AG04450 (cell line): Measurements from ENCODE around the gene HES6. TPM values are rescaled to one million over a fixed set of nuclear protein-coding genes. Genes with fewer than 3 reads are reported as not detected.

ENCODE experiments used
- CTCF ChIA-PET: fragments of 300-600, 350-600 bp; formaldehyde crosslinking; extraction: SDS; loops from one replicate; lab custom pipeline; 2022; ENCODE audit warnings: antibody characterized with exemption, inconsistent platforms; lab: Charles Lee
- POLR2A ChIA-PET: fragments of 350-600 bp; formaldehyde crosslinking; extraction: SDS; loops from one replicate; lab custom pipeline; 2021; ENCODE audit warnings: antibody characterized with exemption, inconsistent platforms; lab: Yijun Ruan, JAX
- DNase-seq: peaks from one replicate; pipeline ENCODE4 v3.0.0-alpha.2; 2011; ENCODE audit warnings: low read depth, low spot score
- H3K27ac ChIP-seq: one replicate; pipeline ENCODE4 v1.5.1; 2012; ENCODE audit warnings: low read depth, low read length, control low read depth
- H3K27me3 ChIP-seq: one replicate; pipeline ENCODE4 v1.6.0; 2012; ENCODE audit warnings: low read length; ENCODE audit not compliant: control insufficient read depth, insufficient read depth
- H3K4me3 ChIP-seq: 2 replicates; pipeline ENCODE4 v1.5.1; 2011; ENCODE audit warnings: mild to moderate bottlenecking, low read depth, low read length, control low read depth
- H3K9me3 ChIP-seq: 2 replicates; pipeline ENCODE4 v1.5.1; 2012; ENCODE audit warnings: low read length; ENCODE audit not compliant: control insufficient read depth, insufficient read depth
- polyA plus RNA-seq: library from polyadenylated mRNA; depleted of rRNA; stranded (reverse); fragments of >200 nt; gene quantifications from 2 replicates; pipeline ENCODE4 v1.2.3, GENCODE V29; 2011
- TF ChIP-seq, protein P1 (sequence below): IDR thresholded peaks from 2 replicates; pipeline ENCODE4 v1.5.1; 2011; ENCODE audit warnings: low read depth, low read length, control low read depth, inconsistent platforms

HES6 gene
- polyA plus RNA-seq, 1 experiment, result 2.9 TPM

DNA sequence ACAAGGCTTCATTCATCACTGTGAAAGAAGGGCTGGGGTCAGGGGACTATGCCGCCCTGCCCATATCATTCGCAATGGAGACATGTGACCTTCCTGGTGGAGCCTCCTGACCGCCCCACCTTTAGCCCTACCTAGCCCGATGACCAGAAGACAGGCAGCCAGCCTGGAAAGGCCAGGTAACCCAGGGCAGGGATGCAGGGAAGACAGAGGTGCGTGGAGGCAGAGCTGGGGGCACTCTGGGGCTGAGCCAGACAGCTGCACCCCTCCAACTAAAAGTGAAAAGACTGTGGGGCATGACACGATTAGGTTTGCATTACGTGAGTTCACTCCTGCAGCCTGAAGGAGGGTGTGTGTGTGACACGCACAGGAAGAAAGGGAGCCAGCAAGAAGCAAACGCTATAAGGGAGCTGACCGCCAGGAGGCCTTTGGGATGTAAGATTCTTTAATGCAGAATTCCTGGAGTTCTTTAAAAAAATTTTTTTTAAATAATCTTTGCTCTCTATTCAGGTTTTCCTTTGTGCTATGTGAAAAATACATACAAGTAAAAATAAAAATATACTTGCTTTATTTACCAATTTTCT lies 3.7 kb upstream of the HES6 start:
- no peak overlapping the region for H3K27ac ChIP-seq
- ChIA-PET CTCF (interaction anchor here (0.6 to 1.7 kb wide), 2 partner anchors 20 to 768 kb away, joined by 3 to 4 read pairs; no protein-coding TSS in a partner anchor), POLR2A (no interaction called here)
- H3K27me3 ChIP-seq, result peaks cover 12% of the 10 kb centered on the region
- H3K9me3 ChIP-seq, result peaks cover 5% of the 10 kb centered on the region; the same call in 1 of the 2 replicates
- no peak for DNase-seq
- H3K4me3 ChIP-seq, result no peak overlapping the region
- TF ChIP-seq, protein P1, sequence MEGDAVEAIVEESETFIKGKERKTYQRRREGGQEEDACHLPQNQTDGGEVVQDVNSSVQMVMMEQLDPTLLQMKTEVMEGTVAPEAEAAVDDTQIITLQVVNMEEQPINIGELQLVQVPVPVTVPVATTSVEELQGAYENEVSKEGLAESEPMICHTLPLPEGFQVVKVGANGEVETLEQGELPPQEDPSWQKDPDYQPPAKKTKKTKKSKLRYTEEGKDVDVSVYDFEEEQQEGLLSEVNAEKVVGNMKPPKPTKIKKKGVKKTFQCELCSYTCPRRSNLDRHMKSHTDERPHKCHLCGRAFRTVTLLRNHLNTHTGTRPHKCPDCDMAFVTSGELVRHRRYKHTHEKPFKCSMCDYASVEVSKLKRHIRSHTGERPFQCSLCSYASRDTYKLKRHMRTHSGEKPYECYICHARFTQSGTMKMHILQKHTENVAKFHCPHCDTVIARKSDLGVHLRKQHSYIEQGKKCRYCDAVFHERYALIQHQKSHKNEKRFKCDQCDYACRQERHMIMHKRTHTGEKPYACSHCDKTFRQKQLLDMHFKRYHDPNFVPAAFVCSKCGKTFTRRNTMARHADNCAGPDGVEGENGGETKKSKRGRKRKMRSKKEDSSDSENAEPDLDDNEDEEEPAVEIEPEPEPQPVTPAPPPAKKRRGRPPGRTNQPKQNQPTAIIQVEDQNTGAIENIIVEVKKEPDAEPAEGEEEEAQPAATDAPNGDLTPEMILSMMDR, result no peak

DNA sequence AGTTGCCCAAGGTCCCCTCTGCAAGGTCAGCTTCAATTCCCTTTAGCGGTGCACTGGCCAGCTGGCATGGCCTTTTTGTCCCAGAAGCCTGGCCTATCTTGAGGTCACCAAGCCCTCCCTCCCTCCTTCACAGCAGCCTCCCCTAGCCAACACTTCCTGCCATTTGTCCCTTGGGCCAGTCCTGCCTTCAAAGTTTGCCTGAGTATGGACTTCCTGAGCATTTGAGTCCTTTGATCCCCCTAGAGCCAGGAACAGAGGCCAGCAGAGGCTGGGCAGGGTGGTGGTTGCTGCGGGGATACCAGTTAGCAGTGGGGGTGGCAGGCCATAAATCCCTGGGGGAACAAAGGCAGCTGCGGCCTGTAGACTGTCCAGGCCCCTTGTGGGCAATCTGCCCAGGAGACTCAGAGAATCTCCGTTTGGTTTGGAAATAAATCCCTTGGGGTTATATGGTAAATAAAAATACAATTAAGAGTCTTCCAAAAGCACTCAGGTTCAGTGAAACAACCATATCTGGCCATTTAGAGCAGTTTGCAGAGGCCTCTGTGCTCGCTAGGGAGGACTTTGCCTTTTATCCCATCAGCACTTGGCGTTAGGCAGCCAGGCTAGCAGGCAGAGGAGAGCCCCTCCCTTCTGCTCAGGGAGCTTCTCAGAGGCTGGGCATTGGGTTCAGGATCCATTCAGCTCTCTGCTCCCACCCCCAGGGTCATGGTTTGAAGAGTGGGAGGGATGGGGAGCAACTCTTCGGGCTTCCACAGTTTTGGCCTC lies 3.1 kb upstream of the HES6 start:
- peaks cover 6% of the 10 kb centered on the region; the same call in 1 of the 2 replicates for H3K9me3 ChIP-seq
- no peak for DNase-seq
- peaks cover 14% of the 10 kb centered on the region for H3K27me3 ChIP-seq
- ChIA-PET POLR2A (no interaction called here), CTCF (interaction anchor here (1.7 kb wide), 1 partner anchor 20 kb away, joined by 4 read pairs; no protein-coding TSS in a partner anchor)
- H3K4me3 ChIP-seq, result no peak overlapping the region
- no peak overlapping the region for H3K27ac ChIP-seq
- TF ChIP-seq, protein P1, result no peak

- H3K9me3 ChIP-seq, result peaks cover 6% of the 10 kb centered on the region; the same call in 1 of the 2 replicates
- ChIA-PET POLR2A (no interaction called here), CTCF (no interaction called here)
- H3K4me3 ChIP-seq, result no peak overlapping the region
- H3K27me3 ChIP-seq, result peaks cover 18% of the 10 kb centered on the region
- TF ChIP-seq, protein P1, result no peak
- no peak for DNase-seq
- H3K27ac ChIP-seq, result no peak overlapping the region
Measured at GRCh38 chr2:238241970-238242369, 2.1 kb upstream of the HES6 start.

GRCh38 chr2:238240757-238241711 lies 1.2 kb upstream of the HES6 start:
- ChIA-PET CTCF (no interaction called here), POLR2A (interaction anchor here (1.0 kb wide), 1 partner anchor 71 kb away, joined by 4 read pairs; no protein-coding TSS in a partner anchor)

More at GRCh38 chr2:238240757-238241711, 1.2 kb upstream of the HES6 start:
- Histone ChIP-seq H3K27me3 (peaks cover 27% of the 10 kb centered on the region), H3K9me3 (peaks cover 6% of the 10 kb centered on the region; the same call in 1 of the 2 replicates), H3K27ac (no peak overlapping the region), H3K4me3 (no peak overlapping the region; the same call in 1 of the 2 replicates)
- DNase-seq, result no peak
- TF ChIP-seq, protein P1, result no peak
